IMR-90 (cell line): ENCODE data around the gene B4GALNT3. TPM values are rescaled to one million over a fixed set of nuclear protein-coding genes. Genes with fewer than 3 reads are reported as not detected.

ENCODE experiments used
- ATAC-seq: fragments of 200-7000 bp; cut with Tn5 transposase; 2 replicates; pipeline ENCODE4 v1.9.1; 2020; ENCODE audit warnings: low read depth, mild to moderate bottlenecking, moderate library complexity
- BruUV-seq: library from RNA; stranded (reverse); fragments of 400-500 nt; replicated peaks from 2 replicates; lab custom pipeline; 2021; lab: Mats Ljungman, UMichigan
- CTCF ChIA-PET: fragments of 300-600 bp; formaldehyde crosslinking; extraction: SDS; loops from one replicate; lab custom pipeline; 2021; ENCODE audit warnings: antibody characterized with exemption; lab: Yijun Ruan, JAX
- POLR2A ChIA-PET: fragments of 300-600 bp; sonication (Branson Sonifier 250); formaldehyde crosslinking; loops from one replicate; lab custom pipeline; 2022; ENCODE audit warnings: antibody characterized with exemption; ENCODE audit not compliant: unreplicated experiment; lab: Charles Lee
- DNase-seq: peaks from one replicate; pipeline ENCODE4 v3.0.0; 2013
- H2AFZ ChIP-seq: replicated peaks from 2 replicates; pipeline ENCODE3; 2013; ENCODE audit warnings: low read length, mild to moderate bottlenecking; ENCODE audit not compliant: poor library complexity
- H2AK5ac ChIP-seq: 2 replicates; pipeline ENCODE4 v1.6.1; 2013; ENCODE audit warnings: low read depth, low read length, inconsistent platforms
- H2AK9ac ChIP-seq: replicated peaks from 2 replicates; pipeline ENCODE3; 2013; ENCODE audit warnings: mild to moderate bottlenecking, low read depth, low read length, moderate library complexity; ENCODE audit not compliant: poor library complexity
- H2BK120ac ChIP-seq: 2 replicates; pipeline ENCODE4 v1.6.1; 2013; ENCODE audit warnings: low read depth, low read length, inconsistent platforms
- H2BK15ac ChIP-seq: 3 replicates; pipeline ENCODE4 v1.6.1; 2013; ENCODE audit warnings: low read depth, low read length, inconsistent platforms
- H2BK20ac ChIP-seq: 2 replicates; pipeline ENCODE4 v1.6.1; 2013; ENCODE audit warnings: low read depth, mild to moderate bottlenecking, inconsistent platforms, low read length, moderate library complexity
- H2BK5ac ChIP-seq: 2 replicates; pipeline ENCODE4 v1.6.1; 2013; ENCODE audit warnings: mild to moderate bottlenecking, low read depth, low read length, inconsistent platforms; ENCODE audit not compliant: poor library complexity, severe bottlenecking
- H3K14ac ChIP-seq: replicated peaks from 2 replicates; pipeline ENCODE4 v1.6.1; 2013; ENCODE audit warnings: low read depth, low read length, inconsistent platforms
- H3K18ac ChIP-seq: 2 replicates; pipeline ENCODE4 v1.6.1; 2013; ENCODE audit warnings: low read depth, low read length, control low read depth
- H3K23ac ChIP-seq: 2 replicates; pipeline ENCODE4 v1.6.1; 2013; ENCODE audit warnings: low read depth, low read length, inconsistent platforms
- H3K27ac ChIP-seq: 2 replicates; pipeline ENCODE4 v1.5.1; 2013; ENCODE audit warnings: mild to moderate bottlenecking, control low read depth, low read length; ENCODE audit not compliant: insufficient read depth
- H3K27me3 ChIP-seq: 2 replicates; pipeline ENCODE4 v1.6.1; 2013; ENCODE audit warnings: low read length; ENCODE audit not compliant: control insufficient read depth, insufficient read depth
- H3K36me3 ChIP-seq: 2 replicates; pipeline ENCODE4 v1.6.1; 2013; ENCODE audit warnings: low read length, mixed read lengths; ENCODE audit not compliant: control insufficient read depth, insufficient read depth
- H3K4ac ChIP-seq: 2 replicates; pipeline ENCODE4 v1.6.1; 2013; ENCODE audit warnings: low read depth, low read length, inconsistent platforms
- H3K4me1 ChIP-seq: 2 replicates; pipeline ENCODE4 v1.6.1; 2013; ENCODE audit warnings: low read length, mixed read lengths; ENCODE audit not compliant: control insufficient read depth, insufficient read depth
- H3K4me2 ChIP-seq: 2 replicates; pipeline ENCODE4 v1.6.1; 2013; ENCODE audit warnings: low read depth, mild to moderate bottlenecking, control low read depth, low read length, moderate library complexity
- H3K4me3 ChIP-seq: 2 replicates; pipeline ENCODE4 v1.5.1; 2013; ENCODE audit warnings: low read depth, mild to moderate bottlenecking, control low read depth, low read length, moderate library complexity; ENCODE audit not compliant: insufficient read depth
- H3K56ac ChIP-seq: 2 replicates; pipeline ENCODE4 v1.6.1; 2013; ENCODE audit warnings: low read length, inconsistent platforms; ENCODE audit not compliant: insufficient read depth; ENCODE audit errors: extremely low read depth
- H3K79me1 ChIP-seq, 2 experiments: 2 replicates each; pipeline ENCODE4 v1.6.1; 2013; ENCODE audit warnings: low read length in 2 of 2, inconsistent platforms in 1 of 2, low read depth in 1 of 2
- H3K9ac ChIP-seq: 2 replicates; pipeline ENCODE4 v1.6.1; 2013; ENCODE audit warnings: low read depth, low read length, control low read depth
- H3K9me1 ChIP-seq: 2 replicates; pipeline ENCODE4 v1.6.1; 2013; ENCODE audit warnings: low read length, inconsistent platforms; ENCODE audit not compliant: insufficient read depth
- H3K9me3 ChIP-seq: 2 replicates; pipeline ENCODE4 v1.6.1; 2013; ENCODE audit warnings: low read length; ENCODE audit not compliant: control insufficient read depth, insufficient read depth
- H4K20me1 ChIP-seq: 2 replicates; pipeline ENCODE4 v1.6.1; 2013; ENCODE audit warnings: low read length, inconsistent platforms; ENCODE audit not compliant: insufficient read depth
- H4K5ac ChIP-seq: 2 replicates; pipeline ENCODE4 v1.6.1; 2013; ENCODE audit warnings: mild to moderate bottlenecking, low read depth, low read length, control low read depth
- H4K8ac ChIP-seq, 2 experiments: 2 replicates each; pipeline ENCODE4 v1.6.1; 2013; ENCODE audit warnings: low read depth in 2 of 2, low read length in 2 of 2, control low read depth in 1 of 2, inconsistent platforms in 1 of 2
- H4K91ac ChIP-seq: 2 replicates; pipeline ENCODE4 v1.6.1; 2013; ENCODE audit warnings: low read depth, low read length, inconsistent platforms; ENCODE audit not compliant: insufficient read depth
- BHLHE40 ChIP-seq: fragments of 150-350 bp; IDR thresholded peaks from 2 replicates; pipeline ENCODE4 v1.6.1; 2016; ENCODE audit warnings: mild to moderate bottlenecking, low read depth, low read length
- CEBPB ChIP-seq: IDR thresholded peaks from 2 replicates; pipeline ENCODE4 v1.6.1; 2012; ENCODE audit warnings: low read depth, low read length, improper control_type of control experiment
- CHD1 ChIP-seq: IDR thresholded peaks from 2 replicates; pipeline ENCODE4 v1.6.1; 2012; ENCODE audit warnings: low read depth, low read length, improper control_type of control experiment
- CTCF ChIP-seq: conservative IDR thresholded peaks from 2 replicates; pipeline ENCODE4 v1.5.1; 2012; ENCODE audit warnings: mild to moderate bottlenecking, low read depth, low read length, improper control_type of control experiment
- MAFK ChIP-seq: IDR thresholded peaks from 2 replicates; pipeline ENCODE4 v1.6.1; 2012; ENCODE audit warnings: low read depth, low read length, improper control_type of control experiment
- MAZ ChIP-seq: IDR thresholded peaks from 2 replicates; pipeline ENCODE4 v1.6.1; 2012; ENCODE audit warnings: low read depth, mild to moderate bottlenecking, low read length, improper control_type of control experiment, moderate library complexity, borderline replicate concordance
- NFE2L2 ChIP-seq: fragments of 150-350 bp; IDR thresholded peaks from 2 replicates; pipeline ENCODE4 v1.6.1; 2016; ENCODE audit warnings: low read depth, mild to moderate bottlenecking, low read length
- POLR2A ChIP-seq: IDR thresholded peaks from 2 replicates; pipeline ENCODE4 v1.6.1; 2012; ENCODE audit warnings: mild to moderate bottlenecking, low read depth, low read length
- RCOR1 ChIP-seq: IDR thresholded peaks from 2 replicates; pipeline ENCODE4 v1.6.1; 2012; ENCODE audit warnings: mild to moderate bottlenecking, low read length, improper control_type of control experiment; ENCODE audit not compliant: insufficient replicate concordance
- SMC3 ChIP-seq: fragments of 150-350 bp; IDR thresholded peaks from 2 replicates; pipeline ENCODE4 v1.6.1; 2016; ENCODE audit warnings: low read depth, mild to moderate bottlenecking, antibody characterized with exemption, low read length, moderate library complexity
- USF2 ChIP-seq: fragments of 150-350 bp; IDR thresholded peaks from 2 replicates; pipeline ENCODE4 v1.6.1; 2017; ENCODE audit warnings: mild to moderate bottlenecking, antibody characterized with exemption, low read length, low read depth
- WGBS, 2 experiments: methylation state at CpG; one replicate each; pipeline versions ENCODE4 v1.1.5 to v1.1.7; 2013; ENCODE audit warnings: missing lambda C conversion rate in 2 of 2; ENCODE audit not compliant: insufficient read length in 1 of 2; ENCODE audit errors: extremely low coverage in 2 of 2; 5-methylcytosine and 5-hydroxymethylcytosine counted together
- dilution Hi-C: fragments of 300-500 bp; cut with HindIII; formaldehyde crosslinking; loops from one replicate; pipeline ENCODE4 v1.14.3; 2018; ENCODE audit warnings: low sequenced_read_pairs; ENCODE audit not compliant: unreplicated experiment
- in situ Hi-C: fragments of 300-500 bp; cut with MboI; formaldehyde crosslinking; loops from 3 replicates; pipeline ENCODE4 v1.14.3; 2019; ENCODE audit warnings: low sequenced_read_pairs, inconsistent platforms, mixed read lengths
- intact Hi-C: fragments of 100-400 bp; cut with micrococcal nuclease; formaldehyde crosslinking; loops from 2 replicates; pipeline ENCODE4 v1.10.0; 2022
- polyA plus RNA-seq, 3 experiments: library from polyadenylated mRNA; depleted of rRNA; stranded (reverse); fragments of >200 nt; gene quantifications; 2 replicates each; pipeline ENCODE4 v1.2.3, GENCODE V29; 2012; ENCODE audit warnings: low replicate concordance in 1 of 3
- total RNA-seq: library from RNA; depleted of rRNA; stranded (reverse); fragments of >200 nt; gene quantifications from 2 replicates; pipeline ENCODE4 v1.2.3, GENCODE V29; 2012

Gene B4GALNT3
- total and polyA plus RNA-seq, 2 of the 4 experiments (the other 2 are of a cell fraction), result not detected

- CTCF ChIA-PET, result no interaction called here
- H3K27ac ChIP-seq, result no peak overlapping the region
Measured at GRCh38 chr12:561391-561705, 101.6 kb downstream of the B4GALNT3 start.

More at GRCh38 chr12:561391-561705, 101.6 kb downstream of the B4GALNT3 start:
- in situ Hi-C loops (loop anchor here (10.0 kb wide), 1 partner anchor 533 kb away; no protein-coding TSS in a partner anchor), dilution Hi-C loops (no loop called here), intact Hi-C loops (no loop called here)
- H2BK5ac ChIP-seq, result no peak overlapping the region
- DNase-seq (no peak), ATAC-seq (no peak)
- H3K4me3 ChIP-seq, result no peak overlapping the region
- H3K4me2 ChIP-seq, result no peak overlapping the region
- H3K56ac ChIP-seq, result no peak overlapping the region
- H3K4me1 ChIP-seq, result no peaks in the 10 kb centered on the region
- no peaks in the 10 kb centered on the region for H3K36me3 ChIP-seq
- WGBS, 2 experiments, result no CpG with 5 or more reads among the region's 14 CpGs
- no peak overlapping the region for H2AFZ ChIP-seq
- no peak overlapping the region for H3K4ac ChIP-seq
- H3K9ac ChIP-seq, result no peak overlapping the region
- H3K27me3 ChIP-seq, result peaks cover 93% of the 10 kb centered on the region
- H3K9me1 ChIP-seq, result no peaks in the 10 kb centered on the region
- H3K23ac ChIP-seq, result no peak overlapping the region
- no peak overlapping the region for H4K91ac ChIP-seq
- H3K14ac ChIP-seq, result no peak overlapping the region
- no peaks in the 10 kb centered on the region for H4K20me1 ChIP-seq
- TF ChIP-seq BHLHE40 (no peak), MAFK (no peak), NFE2L2 (no peak), POLR2A (no peak), USF2 (no peak), CHD1 (no peak), CTCF (no peak), SMC3 (no peak), RCOR1 (no peak), MAZ (no peak), CEBPB (no peak)
- H2BK15ac ChIP-seq, result no peak overlapping the region
- H3K18ac ChIP-seq, result no peak overlapping the region
- no peak overlapping the region for H2AK5ac ChIP-seq
- H2BK120ac ChIP-seq, result no peak overlapping the region
- H4K5ac ChIP-seq, result no peak overlapping the region
- no peak overlapping the region for H4K8ac ChIP-seq
- no peak overlapping the region for H2AK9ac ChIP-seq
- no peaks in the 10 kb centered on the region for H3K79me1 ChIP-seq
- H2BK20ac ChIP-seq, result no peak overlapping the region
- POLR2A ChIA-PET, result no interaction called here
- no TSS peak for BruUV-seq
- H3K9me3 ChIP-seq, result no peaks in the 10 kb centered on the region
